GM12878 (cell line): ENCODE measurements around the gene EXOC3L1.

Experiments
- CEBPB ChIP-seq, 2 experiments: fragments of 150-350 bp in 1 of 2; IDR thresholded peaks; 2 replicates each; pipeline ENCODE4 v1.6.1; 2012 to 2014; ENCODE audit warnings: low read depth in 2 of 2, low read length in 2 of 2, borderline replicate concordance in 1 of 2, inconsistent platforms in 1 of 2
- RAD21 ChIP-seq: IDR thresholded peaks from 2 replicates; pipeline ENCODE4 v1.6.1; 2011; ENCODE audit warnings: mild to moderate bottlenecking, low read depth, low read length, moderate library complexity; ENCODE audit not compliant: insufficient read depth
- SIN3A ChIP-seq: IDR thresholded peaks from 2 replicates; pipeline ENCODE4 v1.6.1; 2012; ENCODE audit warnings: low read depth, low read length, improper control_type of control experiment
- SP1 ChIP-seq: IDR thresholded peaks from one replicate; pipeline ENCODE4 v1.6.1; 2011; ENCODE audit warnings: low read depth, low read length
- YY1 ChIP-seq: IDR thresholded peaks from 2 replicates; pipeline ENCODE4 v1.6.1; 2011; ENCODE audit warnings: low read depth, mild to moderate bottlenecking, low read length
- TF ChIP-seq, protein P1 (sequence below): IDR thresholded peaks from 2 replicates; pipeline ENCODE4 v1.6.1; 2012; ENCODE audit warnings: mild to moderate bottlenecking, low read depth, low read length

DNA sequence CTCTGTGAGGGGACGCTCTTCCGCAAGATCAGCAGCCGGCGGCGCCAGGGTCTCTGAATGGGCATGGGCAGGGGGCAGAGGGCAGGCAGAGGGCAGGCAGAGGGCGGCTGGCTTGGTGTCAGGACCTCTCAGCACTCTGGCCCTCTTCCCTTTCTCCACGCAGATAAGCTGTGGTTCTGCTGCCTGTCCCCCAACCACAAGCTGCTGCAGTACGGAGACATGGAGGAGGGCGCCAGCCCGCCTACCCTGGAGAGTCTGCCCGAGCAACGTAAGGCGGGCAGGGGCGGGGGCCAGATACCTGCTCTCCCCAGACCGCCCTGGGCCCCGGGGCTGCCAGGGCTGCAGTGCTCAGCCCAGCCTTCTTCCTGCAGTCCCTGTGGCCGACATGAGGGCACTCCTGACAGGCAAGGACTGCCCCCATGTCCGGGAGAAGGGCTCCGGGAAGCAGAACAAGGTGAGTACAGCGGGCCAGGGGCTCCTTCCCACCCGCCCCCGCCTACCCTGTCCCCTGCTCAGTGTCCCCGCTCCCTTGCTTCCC lies 13.1 kb upstream of the EXOC3L1 start:
- no peak for TF ChIP-seq RAD21
- TF ChIP-seq SP1: no peak
- no peak for TF ChIP-seq CEBPB (IDR thresholded peaks at IDR 0.05; ENCODE audit: borderline replicate concordance in 1 of 2, low read depth in 2 of 2, low read length in 2 of 2)
- TF ChIP-seq, protein P1, sequence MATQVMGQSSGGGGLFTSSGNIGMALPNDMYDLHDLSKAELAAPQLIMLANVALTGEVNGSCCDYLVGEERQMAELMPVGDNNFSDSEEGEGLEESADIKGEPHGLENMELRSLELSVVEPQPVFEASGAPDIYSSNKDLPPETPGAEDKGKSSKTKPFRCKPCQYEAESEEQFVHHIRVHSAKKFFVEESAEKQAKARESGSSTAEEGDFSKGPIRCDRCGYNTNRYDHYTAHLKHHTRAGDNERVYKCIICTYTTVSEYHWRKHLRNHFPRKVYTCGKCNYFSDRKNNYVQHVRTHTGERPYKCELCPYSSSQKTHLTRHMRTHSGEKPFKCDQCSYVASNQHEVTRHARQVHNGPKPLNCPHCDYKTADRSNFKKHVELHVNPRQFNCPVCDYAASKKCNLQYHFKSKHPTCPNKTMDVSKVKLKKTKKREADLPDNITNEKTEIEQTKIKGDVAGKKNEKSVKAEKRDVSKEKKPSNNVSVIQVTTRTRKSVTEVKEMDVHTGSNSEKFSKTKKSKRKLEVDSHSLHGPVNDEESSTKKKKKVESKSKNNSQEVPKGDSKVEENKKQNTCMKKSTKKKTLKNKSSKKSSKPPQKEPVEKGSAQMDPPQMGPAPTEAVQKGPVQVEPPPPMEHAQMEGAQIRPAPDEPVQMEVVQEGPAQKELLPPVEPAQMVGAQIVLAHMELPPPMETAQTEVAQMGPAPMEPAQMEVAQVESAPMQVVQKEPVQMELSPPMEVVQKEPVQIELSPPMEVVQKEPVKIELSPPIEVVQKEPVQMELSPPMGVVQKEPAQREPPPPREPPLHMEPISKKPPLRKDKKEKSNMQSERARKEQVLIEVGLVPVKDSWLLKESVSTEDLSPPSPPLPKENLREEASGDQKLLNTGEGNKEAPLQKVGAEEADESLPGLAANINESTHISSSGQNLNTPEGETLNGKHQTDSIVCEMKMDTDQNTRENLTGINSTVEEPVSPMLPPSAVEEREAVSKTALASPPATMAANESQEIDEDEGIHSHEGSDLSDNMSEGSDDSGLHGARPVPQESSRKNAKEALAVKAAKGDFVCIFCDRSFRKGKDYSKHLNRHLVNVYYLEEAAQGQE: no peak
- TF ChIP-seq SIN3A: no peak
- no peak for TF ChIP-seq YY1
